TTC549 (cell line): ENCODE measurements around the gene SYPL1.

Experiments
- FAIRE-seq: peaks from 2 replicates; lab custom pipeline; 2012; peaks lifted over from hg19 to GRCh38; lab: Jason Lieb, UNC

Gene SYPL1

DNA sequence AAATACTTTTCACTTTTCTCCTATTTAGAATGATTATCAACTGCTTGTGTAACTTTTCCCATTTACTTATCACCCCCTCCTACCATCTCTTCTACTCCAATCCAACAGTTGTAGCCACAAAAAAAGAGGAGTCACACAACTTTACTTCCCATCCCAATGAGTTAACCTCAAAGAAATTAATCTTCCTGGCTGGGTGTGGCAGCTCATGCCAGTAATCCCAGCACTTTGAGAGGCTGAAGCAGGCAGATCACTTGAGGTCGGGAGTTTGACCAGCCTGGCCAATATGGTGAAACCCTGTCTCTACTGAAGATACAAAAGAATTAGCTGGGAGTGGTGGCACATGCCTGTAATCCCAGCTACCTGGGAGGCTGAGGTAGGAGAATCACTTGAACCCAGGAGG, 19.9 kb downstream of the SYPL1 start:
- FAIRE-seq = no peak

DNA sequence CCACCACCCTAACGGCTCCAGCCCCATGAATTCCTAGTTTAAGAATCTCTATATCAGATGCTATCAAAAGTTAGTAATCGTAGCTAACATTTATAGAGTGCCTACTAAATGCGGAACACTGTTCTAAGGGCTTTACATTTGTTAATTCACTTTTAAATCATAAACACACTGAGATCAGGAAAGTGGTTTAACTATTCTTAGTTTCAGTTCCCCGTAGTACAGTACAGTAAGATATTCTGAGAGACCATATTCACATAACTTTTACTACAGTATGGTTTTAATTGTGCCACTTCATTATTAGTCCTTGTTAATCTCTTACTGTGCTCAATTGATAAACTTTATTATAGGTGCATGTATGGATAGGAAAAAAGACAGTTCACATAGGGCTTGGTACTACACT, 22.5 kb downstream of the SYPL1 start:
- FAIRE-seq = no peak

DNA sequence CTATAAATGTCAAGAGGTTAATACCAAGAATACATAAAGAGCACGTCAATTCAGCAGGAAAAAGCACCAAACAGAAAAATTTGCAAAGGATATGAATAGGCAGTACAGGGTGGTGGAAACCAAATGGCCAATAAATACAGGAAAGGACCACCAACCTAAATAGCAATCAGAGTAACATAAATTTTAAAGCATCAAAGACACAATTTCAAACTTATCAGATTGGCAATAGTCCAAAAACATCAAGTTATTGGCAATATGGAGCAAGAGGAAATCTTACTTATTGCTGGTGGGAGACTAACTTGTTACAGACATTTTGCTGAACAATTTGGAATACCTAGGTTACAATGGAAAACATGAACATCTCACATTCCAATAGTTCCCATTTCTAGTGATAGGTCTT, 24.1 kb downstream of the SYPL1 start:
- FAIRE-seq = no peak

- no peak for FAIRE-seq
Measured at GRCh38 chr7:106086062-106086461, 26.1 kb downstream of the SYPL1 start.

DNA sequence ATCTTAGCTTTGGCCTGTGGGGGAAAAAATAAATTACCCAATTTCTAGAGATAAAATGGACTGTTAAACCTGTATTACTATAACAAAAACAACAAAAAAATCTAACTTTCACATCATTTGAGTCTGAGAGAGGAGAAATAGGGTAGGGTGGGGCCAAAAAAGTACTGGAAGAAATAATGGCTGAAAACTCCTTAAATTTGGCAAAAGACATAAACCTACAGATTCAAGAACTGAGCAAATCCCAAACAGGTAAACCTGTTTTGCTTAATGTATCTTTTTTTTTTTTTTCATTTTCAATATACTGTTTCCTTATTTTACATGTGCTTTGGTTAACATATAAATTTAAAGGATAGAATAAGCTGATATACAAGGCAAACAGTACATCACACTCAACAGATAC, 27.1 kb downstream of the SYPL1 start:
- no peak for FAIRE-seq

- no peak for FAIRE-seq
Measured at GRCh38 chr7:106083717-106084116, 28.4 kb downstream of the SYPL1 start.

DNA sequence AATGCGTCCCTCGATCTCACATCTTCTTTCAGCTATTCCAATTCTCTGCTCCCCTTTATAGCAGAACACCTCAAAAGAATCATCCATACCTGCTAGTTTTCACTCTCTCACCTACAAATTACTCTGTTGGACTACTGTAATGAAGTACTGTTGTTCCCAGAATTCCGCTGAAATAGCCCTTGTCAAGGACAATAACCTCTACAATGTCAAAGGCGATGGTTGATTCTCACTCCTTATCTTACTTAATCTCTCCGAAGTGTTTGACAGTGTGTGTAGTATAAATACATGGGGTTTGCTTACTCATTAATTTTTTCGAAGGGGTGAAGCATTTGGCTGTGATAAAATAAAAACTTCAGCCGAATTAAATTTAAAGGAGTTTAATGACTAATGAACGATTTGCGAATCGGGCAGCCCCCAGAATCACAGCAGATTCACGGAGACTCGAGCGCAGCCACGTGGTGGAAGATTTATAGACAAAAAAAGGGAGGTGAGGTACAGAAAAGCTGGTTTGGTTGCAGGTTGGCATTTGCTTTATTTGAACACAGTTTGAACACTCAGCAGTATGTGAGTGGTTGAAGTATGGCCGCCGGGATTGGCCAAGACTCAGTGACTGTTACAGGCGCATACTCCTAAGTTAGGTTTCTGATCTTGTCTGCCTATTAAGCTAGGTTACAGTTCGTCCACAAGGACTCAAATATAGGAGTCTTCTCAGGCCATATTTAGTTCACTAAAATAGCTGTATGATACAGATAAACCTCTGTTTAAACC, 29.8 kb downstream of the SYPL1 start:
- no peak for FAIRE-seq

DNA sequence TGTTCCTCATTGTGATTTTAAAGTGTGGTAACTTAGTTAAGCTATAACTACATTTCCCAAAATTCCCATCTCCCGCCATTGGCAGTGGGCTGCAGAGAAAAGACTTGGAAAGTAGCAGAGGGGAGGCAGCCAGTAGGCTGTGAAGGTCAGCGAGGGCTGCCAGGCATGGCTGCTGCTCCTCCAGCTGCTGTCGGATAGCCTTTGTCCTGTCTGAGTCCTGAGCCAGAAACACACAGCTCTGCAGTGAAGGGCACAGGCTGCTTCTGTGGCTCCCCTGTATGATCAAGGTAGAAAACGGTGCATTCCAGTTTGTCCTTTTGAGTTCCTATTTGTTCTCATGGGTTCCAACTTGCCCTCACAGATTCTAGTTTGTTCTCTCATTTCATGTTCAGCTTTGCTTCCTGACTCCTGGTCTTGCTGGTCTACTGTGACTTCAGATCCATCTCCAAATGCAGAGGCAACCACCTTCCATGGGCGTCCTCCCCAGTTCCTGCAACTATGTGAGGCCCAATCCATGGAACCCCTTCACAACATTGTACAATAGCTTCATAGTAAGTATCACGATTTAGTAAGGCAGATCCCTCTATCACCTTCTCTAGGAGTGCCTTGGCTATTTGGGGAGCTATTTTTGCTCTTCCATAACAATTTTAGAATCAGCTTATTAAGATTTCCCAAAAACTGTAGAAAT, 31.7 kb downstream of the SYPL1 start:
- no peak for FAIRE-seq

GRCh38 chr7:106076537-106076936, 35.6 kb downstream of the SYPL1 start:
- FAIRE-seq = no peak

GRCh38 chr7:106075937-106076336, 36.2 kb downstream of the SYPL1 start:
- FAIRE-seq = no peak

DNA sequence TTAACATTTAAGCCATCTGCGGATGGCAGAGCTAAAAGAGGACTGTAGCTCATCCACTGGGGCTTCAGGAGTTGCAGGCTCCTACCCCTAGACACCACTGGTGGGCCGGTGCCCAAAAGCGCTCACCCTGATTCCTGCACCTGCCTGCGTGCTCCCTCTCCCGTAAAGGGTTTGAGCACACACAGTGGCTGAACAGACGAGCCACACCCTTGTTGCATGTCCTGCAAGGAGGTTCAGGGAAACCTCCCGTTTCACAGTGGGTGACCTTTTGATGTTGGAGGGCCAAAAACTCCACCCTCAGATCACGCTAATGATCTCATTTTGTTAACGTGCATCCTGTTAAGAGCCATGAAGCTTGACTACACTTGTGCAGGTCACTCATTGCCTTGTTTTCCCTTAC, 37.9 kb downstream of the SYPL1 start:
- FAIRE-seq = no peak

DNA sequence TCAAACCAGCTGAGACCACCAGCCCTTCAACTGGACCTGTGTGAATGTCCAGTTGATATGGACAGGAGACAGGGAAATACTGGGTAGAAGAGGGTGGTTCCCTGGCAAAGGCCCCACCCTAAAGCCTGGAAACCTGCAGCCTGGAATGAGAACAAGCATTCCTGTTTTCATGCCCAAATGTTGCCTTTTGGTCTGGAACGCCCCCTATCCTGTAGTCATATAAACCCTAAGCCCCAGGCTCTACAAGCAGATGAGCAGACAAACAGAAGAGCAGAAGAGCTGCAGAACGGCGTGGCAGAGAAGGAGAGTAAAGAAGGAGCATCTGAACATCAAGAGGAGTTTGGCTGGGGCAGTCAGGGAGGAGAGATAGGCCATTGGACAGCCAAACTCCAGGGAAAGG, 38.4 kb downstream of the SYPL1 start:
- FAIRE-seq = no peak

DNA sequence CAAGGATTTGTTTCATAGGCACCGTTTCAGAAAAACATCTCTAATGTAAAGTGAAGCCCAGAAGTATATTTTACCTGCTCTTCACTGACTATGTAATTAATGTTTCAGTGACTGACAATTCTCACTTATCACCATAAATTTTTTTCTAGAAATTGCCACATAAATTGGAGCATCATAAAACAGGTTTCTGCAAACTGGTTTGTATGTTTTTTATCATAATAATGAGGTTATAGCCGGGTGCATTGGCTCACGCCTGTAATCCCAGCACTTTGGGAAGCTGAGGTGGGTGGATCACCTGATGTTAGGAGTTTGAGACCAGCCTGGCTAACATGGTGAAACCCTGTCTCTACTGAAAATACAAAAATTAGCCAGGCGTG, 39.4 kb downstream of the SYPL1 start:
- no peak for FAIRE-seq

- FAIRE-seq = no peak
Measured at GRCh38 chr7:106071999-106072714, 40.0 kb downstream of the SYPL1 start.

- FAIRE-seq = no peak
Measured at GRCh38 chr7:106071356-106071998, 40.6 kb downstream of the SYPL1 start.

DNA sequence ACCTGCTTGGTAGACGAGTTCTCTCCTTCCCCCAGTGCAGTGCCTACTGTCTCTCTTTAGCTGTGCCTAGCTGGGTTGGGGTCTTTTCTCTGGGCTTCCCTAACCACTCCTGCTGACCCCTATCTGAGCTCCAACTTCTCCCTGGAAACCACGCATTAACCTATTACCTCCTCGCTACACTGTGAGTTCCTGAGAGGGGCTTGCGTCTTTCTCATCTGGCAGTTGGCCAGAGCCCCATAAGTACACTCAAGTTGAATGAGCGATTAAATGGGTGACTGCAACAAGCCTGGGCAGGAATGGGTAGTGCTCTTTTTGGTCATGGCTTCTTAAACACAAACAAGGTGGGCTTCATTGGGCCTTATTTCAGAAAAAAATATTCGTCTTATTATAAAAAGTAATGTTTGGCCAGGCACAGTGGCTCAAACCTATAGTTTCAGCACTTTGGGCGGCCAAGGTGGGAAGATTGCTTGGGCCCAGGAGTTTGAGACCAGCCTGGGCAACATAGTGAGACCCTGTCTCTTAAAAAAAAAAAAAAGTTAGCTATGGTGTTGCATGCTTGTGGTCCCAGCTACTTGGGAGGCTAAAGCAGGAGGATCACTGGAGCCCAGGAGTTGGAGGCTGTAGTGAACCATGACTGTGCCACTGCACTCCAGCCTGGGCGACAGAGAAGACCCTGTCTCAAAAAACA, 41.4 kb downstream of the SYPL1 start:
- no peak for FAIRE-seq

DNA sequence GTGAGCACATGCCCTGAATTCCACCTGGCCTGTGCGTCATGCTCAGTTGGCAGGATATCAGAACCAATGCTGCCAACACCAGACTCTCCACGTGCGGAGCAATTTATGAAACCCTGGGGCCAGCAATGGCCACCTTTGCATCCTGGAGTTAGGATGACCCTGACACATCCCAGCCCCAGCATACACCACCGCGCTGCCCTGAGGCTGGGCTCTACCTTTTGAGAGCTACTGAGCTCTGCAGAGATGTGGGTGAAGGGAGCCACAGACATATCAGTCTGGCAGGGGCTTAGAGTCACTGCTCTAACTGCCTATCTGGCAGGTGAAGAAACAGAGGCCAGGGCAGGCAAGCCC, 41.9 kb downstream of the SYPL1 start:
- no peak for FAIRE-seq

GRCh38 chr7:106069471-106070200, 42.5 kb downstream of the SYPL1 start:
- no peak for FAIRE-seq

- FAIRE-seq = no peak
Measured at GRCh38 chr7:106068986-106069385, 43.1 kb downstream of the SYPL1 start.

- FAIRE-seq = no peak
Measured at GRCh38 chr7:106068538-106068961, 43.6 kb downstream of the SYPL1 start.

DNA sequence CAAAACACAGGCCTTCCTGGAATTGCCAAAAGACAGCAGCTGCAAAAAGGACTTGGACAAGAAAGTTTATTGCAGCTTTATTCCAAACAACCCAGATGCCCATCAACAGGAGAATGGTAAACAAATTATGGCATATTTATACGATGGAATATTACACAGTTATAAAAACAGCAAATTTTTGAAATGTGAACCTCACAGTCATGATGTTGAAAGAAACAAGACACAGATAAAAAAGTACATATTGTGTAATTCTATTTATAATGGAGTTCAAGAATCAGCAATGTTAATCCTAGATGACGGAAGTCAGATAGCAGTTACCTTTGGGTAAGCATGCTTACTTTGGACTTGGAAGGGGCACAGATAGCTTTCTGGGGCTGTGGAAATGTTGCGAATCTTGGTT, 44.4 kb downstream of the SYPL1 start:
- FAIRE-seq = no peak
